Measurements from ENCODE around the gene SPNS2. TPM values are rescaled to one million over a fixed set of nuclear protein-coding genes. Genes with fewer than 3 reads are reported as not detected.

Gene SPNS2
- polyA plus RNA-seq, 1 donor from 2014 or later = 39.7 TPM

DNA sequence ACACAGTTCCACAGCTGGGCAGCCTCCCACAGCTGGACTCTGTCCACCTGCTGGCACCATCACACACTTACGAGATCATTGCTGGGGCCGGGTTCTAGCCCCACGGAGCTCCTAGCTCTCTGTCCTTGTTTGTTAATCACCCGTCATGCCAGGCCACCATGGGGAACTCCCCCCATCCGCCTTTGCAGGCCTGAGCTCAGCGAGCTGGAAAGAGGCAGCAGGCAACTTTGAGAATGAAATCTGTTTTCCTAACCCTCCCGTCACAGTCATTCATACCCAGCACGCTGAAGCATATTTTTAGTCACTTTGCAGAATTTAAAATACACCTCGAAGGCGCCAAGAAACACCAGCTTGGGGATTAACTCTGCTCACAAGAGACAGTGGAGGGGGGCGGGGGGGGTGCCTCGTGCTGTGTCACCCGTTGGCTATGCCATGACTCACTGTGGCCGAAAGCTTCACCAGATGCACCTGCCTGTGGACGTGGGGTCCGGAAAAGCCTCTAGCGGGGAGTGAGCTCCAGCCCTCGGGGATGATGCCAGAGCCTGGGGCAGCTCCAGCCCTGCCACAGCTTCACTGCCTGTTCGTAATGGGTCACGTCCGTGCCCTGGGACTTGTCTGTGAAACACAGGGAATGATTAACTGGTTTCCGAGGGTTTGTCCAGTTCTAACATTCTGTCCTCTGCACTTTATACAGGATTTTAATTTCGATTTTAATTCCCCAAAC is 1.4 kb upstream of the SPNS2 start:
- Histone ChIP-seq H3K36me3 (ENCODE audit: insufficient read depth, low read length) (no peaks in the 10 kb centered on the region), H3K9ac (ENCODE audit: low read length) (no peak overlapping the region), H3K4me3 (ENCODE audit: low read length) (no peak overlapping the region), H4K20me1 (ENCODE audit: insufficient read depth) (no peaks in the 10 kb centered on the region), H3K9me2 (ENCODE audit: insufficient read depth, low read length) (no peaks in the 10 kb centered on the region), H3K79me2 (replicated peaks; ENCODE audit: insufficient read depth, low read length) (peaks cover 11% of the 10 kb centered on the region), H3F3A (ENCODE audit: insufficient read depth, low read length, poor library complexity, severe bottlenecking) (peaks cover 4% of the 10 kb centered on the region), H3K4me2 (ENCODE audit: low read length) (no peak overlapping the region), H3K27ac (ENCODE audit: low read length) (no peak overlapping the region), H3K27me3 (ENCODE audit: insufficient read depth, low read depth, low read length) (peaks cover 11% of the 10 kb centered on the region), H2AFZ (ENCODE audit: low read depth, low read length) (no peak overlapping the region), H3K9me3 (ENCODE audit: low read length) (no peaks in the 10 kb centered on the region)
- TF ChIP-seq, protein P1, sequence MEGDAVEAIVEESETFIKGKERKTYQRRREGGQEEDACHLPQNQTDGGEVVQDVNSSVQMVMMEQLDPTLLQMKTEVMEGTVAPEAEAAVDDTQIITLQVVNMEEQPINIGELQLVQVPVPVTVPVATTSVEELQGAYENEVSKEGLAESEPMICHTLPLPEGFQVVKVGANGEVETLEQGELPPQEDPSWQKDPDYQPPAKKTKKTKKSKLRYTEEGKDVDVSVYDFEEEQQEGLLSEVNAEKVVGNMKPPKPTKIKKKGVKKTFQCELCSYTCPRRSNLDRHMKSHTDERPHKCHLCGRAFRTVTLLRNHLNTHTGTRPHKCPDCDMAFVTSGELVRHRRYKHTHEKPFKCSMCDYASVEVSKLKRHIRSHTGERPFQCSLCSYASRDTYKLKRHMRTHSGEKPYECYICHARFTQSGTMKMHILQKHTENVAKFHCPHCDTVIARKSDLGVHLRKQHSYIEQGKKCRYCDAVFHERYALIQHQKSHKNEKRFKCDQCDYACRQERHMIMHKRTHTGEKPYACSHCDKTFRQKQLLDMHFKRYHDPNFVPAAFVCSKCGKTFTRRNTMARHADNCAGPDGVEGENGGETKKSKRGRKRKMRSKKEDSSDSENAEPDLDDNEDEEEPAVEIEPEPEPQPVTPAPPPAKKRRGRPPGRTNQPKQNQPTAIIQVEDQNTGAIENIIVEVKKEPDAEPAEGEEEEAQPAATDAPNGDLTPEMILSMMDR (IDR thresholded peaks at IDR 0.05; ENCODE audit: poor library complexity, severe bottlenecking) = no peak
- no peak for TF ChIP-seq EP300 (conservative IDR thresholded peaks at IDR 0.05; ENCODE audit: poor library complexity, severe bottlenecking)
- TF ChIP-seq SMC3 (conservative IDR thresholded peaks at IDR 0.05; ENCODE audit: poor library complexity) = no peak
- TF ChIP-seq TAF1 (IDR thresholded peaks at IDR 0.05; ENCODE audit: low read depth) = no peak
- no peak for TF ChIP-seq RAD21 (conservative IDR thresholded peaks at IDR 0.05)
- no peak for TF ChIP-seq POLR2AphosphoS5 (IDR thresholded peaks at IDR 0.05)
- no peak for TF ChIP-seq EZH2 (IDR thresholded peaks at IDR 0.05; ENCODE audit: borderline replicate concordance, insufficient read depth, low read length, poor library complexity, severe bottlenecking)
- TF ChIP-seq MXI1 (conservative IDR thresholded peaks at IDR 0.05; ENCODE audit: poor library complexity, severe bottlenecking) = no peak
- TF ChIP-seq, protein P2, sequence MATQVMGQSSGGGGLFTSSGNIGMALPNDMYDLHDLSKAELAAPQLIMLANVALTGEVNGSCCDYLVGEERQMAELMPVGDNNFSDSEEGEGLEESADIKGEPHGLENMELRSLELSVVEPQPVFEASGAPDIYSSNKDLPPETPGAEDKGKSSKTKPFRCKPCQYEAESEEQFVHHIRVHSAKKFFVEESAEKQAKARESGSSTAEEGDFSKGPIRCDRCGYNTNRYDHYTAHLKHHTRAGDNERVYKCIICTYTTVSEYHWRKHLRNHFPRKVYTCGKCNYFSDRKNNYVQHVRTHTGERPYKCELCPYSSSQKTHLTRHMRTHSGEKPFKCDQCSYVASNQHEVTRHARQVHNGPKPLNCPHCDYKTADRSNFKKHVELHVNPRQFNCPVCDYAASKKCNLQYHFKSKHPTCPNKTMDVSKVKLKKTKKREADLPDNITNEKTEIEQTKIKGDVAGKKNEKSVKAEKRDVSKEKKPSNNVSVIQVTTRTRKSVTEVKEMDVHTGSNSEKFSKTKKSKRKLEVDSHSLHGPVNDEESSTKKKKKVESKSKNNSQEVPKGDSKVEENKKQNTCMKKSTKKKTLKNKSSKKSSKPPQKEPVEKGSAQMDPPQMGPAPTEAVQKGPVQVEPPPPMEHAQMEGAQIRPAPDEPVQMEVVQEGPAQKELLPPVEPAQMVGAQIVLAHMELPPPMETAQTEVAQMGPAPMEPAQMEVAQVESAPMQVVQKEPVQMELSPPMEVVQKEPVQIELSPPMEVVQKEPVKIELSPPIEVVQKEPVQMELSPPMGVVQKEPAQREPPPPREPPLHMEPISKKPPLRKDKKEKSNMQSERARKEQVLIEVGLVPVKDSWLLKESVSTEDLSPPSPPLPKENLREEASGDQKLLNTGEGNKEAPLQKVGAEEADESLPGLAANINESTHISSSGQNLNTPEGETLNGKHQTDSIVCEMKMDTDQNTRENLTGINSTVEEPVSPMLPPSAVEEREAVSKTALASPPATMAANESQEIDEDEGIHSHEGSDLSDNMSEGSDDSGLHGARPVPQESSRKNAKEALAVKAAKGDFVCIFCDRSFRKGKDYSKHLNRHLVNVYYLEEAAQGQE (IDR thresholded peaks at IDR 0.05; ENCODE audit: borderline replicate concordance) = no peak

DNA sequence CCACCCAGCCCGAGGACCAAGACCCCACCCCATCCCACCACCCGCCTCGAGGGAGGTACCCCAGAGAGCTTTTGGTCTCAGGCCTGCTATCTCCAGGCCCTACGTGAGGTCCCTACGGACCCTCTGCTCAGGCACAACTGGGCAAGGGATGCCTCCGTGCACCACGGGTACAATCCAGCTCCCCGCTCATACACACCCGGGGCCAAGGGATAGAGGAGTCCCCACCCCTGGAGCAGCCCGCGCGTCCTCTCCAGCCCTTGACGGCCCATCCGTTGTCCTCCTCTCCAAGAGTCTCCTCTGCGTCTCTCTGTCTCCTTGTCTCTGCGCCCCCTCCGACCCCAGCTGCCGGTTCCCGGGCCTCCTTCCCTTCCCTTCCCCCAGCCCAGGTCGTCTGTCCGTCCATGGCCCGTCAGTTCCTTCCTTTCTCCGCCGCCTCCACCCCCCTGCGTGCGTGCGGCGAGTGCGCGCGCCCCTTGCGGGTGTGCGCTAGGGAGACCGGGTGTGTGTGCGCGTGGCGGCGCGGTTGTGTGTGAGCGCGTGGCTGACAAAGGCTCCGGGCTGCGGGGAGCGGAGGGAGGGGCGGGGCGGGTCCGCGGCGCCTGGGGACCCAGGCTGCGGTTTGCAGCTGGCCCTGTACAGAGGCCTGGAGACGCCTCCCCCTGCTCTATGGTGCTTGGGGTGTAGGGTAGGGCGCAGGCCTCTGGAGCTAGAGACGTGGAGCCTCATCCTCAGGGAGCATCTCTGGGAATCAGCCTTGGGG is 930 bp downstream of the SPNS2 start:
- Histone ChIP-seq H3F3A (ENCODE audit: insufficient read depth, low read length, poor library complexity, severe bottlenecking) (peaks cover 4% of the 10 kb centered on the region), H3K9ac (ENCODE audit: low read length) (peak overlapping the region; percentile 95), H3K36me3 (ENCODE audit: insufficient read depth, low read length) (no peaks in the 10 kb centered on the region), H4K20me1 (ENCODE audit: insufficient read depth) (no peaks in the 10 kb centered on the region), H3K27ac (ENCODE audit: low read length) (peak overlapping the region; percentile 81), H3K4me3 (ENCODE audit: low read length) (peak overlapping the region; percentile 97), H3K27me3 (ENCODE audit: insufficient read depth, low read depth, low read length) (peaks cover 11% of the 10 kb centered on the region), H3K79me2 (replicated peaks; ENCODE audit: insufficient read depth, low read length) (peaks cover 11% of the 10 kb centered on the region), H3K4me2 (ENCODE audit: low read length) (peak overlapping the region; percentile 96), H3K9me3 (ENCODE audit: low read length) (no peaks in the 10 kb centered on the region), H3K9me2 (ENCODE audit: insufficient read depth, low read length) (no peaks in the 10 kb centered on the region), H2AFZ (ENCODE audit: low read depth, low read length) (peak overlapping the region; percentile 75)
- TF ChIP-seq, protein P1 (IDR thresholded peaks at IDR 0.05; ENCODE audit: poor library complexity, severe bottlenecking) = peak; percentile 36
- peak; percentile 89 for TF ChIP-seq MXI1 (conservative IDR thresholded peaks at IDR 0.05; ENCODE audit: poor library complexity, severe bottlenecking)
- TF ChIP-seq EP300 (conservative IDR thresholded peaks at IDR 0.05; ENCODE audit: poor library complexity, severe bottlenecking) = peak; percentile 12
- no peak for TF ChIP-seq TAF1 (IDR thresholded peaks at IDR 0.05; ENCODE audit: low read depth)
- peak; percentile 92 for TF ChIP-seq POLR2AphosphoS5 (IDR thresholded peaks at IDR 0.05)
- no peak for TF ChIP-seq EZH2 (IDR thresholded peaks at IDR 0.05; ENCODE audit: borderline replicate concordance, insufficient read depth, low read length, poor library complexity, severe bottlenecking)
- TF ChIP-seq, protein P2 (IDR thresholded peaks at IDR 0.05; ENCODE audit: borderline replicate concordance) = peak; percentile 82
- TF ChIP-seq SMC3 (conservative IDR thresholded peaks at IDR 0.05; ENCODE audit: poor library complexity) = no peak
- no peak for TF ChIP-seq RAD21 (conservative IDR thresholded peaks at IDR 0.05)
